ENCODE results near the gene RNF135. TPM values are rescaled to one million over a fixed set of nuclear protein-coding genes. Genes with fewer than 3 reads are reported as not detected.
"Not testable (repeated sequence)": the region's sequence is repeated elsewhere in the genome, so short reads cannot be mapped to it uniquely, and the experiment has no call there.

RNF135 gene
- total RNA-seq, 1 donor = 11.2 TPM

GRCh38 chr17:30975042-30975820, 4.4 kb downstream of the RNF135 start:
- no peak for DNase-seq (ENCODE audit: insufficient read length, low spot score, missing footprints)
- Histone ChIP-seq H3K79me2 (ENCODE audit: insufficient read depth, low read length) (peaks cover 40% of the 10 kb centered on the region), H3K4me1 (ENCODE audit: insufficient read depth, low read length) (peaks cover 2% of the 10 kb centered on the region), H4K20me1 (ENCODE audit: insufficient read depth, low read length) (peaks cover 3% of the 10 kb centered on the region), H3K4me3 (ENCODE audit: insufficient read depth, low read length) (no peak overlapping the region), H3K4me2 (ENCODE audit: insufficient read depth, low read length) (no peak overlapping the region), H2AFZ (ENCODE audit: low read length) (no peak overlapping the region), H3K9me3 (ENCODE audit: low read depth, low read length) (no peaks in the 10 kb centered on the region), H3K27me3 (ENCODE audit: insufficient read depth, low read length) (no peaks in the 10 kb centered on the region), H3K36me3 (ENCODE audit: insufficient read depth, low read length) (peaks cover 2% of the 10 kb centered on the region), H3K27ac (ENCODE audit: low read depth, low read length) (no peak overlapping the region)
- no peak for TF ChIP-seq CTCF (IDR thresholded peaks at IDR 0.05; ENCODE audit: extremely low read depth, low read depth, low read length)

- H3K36me3 ChIP-seq (ENCODE audit: insufficient read depth, low read length); H3K4me1 ChIP-seq (ENCODE audit: insufficient read depth, low read length); H3K27ac ChIP-seq (ENCODE audit: low read depth, low read length); H3K4me2 ChIP-seq (ENCODE audit: insufficient read depth, low read length); H3K4me3 ChIP-seq (ENCODE audit: insufficient read depth, low read length); H2AFZ ChIP-seq (ENCODE audit: low read length); DNase-seq (ENCODE audit: insufficient read length, low spot score, missing footprints); H3K27me3 ChIP-seq (ENCODE audit: insufficient read depth, low read length); H3K9me3 ChIP-seq (ENCODE audit: low read depth, low read length): not testable (repeated sequence)
- Histone ChIP-seq H3K79me2 (ENCODE audit: insufficient read depth, low read length) (peaks cover 36% of the 10 kb centered on the region), H4K20me1 (ENCODE audit: insufficient read depth, low read length) (peaks cover 14% of the 10 kb centered on the region)
Observed at GRCh38 chr17:30979919-30980318, 9.1 kb downstream of the RNF135 start.

DNA sequence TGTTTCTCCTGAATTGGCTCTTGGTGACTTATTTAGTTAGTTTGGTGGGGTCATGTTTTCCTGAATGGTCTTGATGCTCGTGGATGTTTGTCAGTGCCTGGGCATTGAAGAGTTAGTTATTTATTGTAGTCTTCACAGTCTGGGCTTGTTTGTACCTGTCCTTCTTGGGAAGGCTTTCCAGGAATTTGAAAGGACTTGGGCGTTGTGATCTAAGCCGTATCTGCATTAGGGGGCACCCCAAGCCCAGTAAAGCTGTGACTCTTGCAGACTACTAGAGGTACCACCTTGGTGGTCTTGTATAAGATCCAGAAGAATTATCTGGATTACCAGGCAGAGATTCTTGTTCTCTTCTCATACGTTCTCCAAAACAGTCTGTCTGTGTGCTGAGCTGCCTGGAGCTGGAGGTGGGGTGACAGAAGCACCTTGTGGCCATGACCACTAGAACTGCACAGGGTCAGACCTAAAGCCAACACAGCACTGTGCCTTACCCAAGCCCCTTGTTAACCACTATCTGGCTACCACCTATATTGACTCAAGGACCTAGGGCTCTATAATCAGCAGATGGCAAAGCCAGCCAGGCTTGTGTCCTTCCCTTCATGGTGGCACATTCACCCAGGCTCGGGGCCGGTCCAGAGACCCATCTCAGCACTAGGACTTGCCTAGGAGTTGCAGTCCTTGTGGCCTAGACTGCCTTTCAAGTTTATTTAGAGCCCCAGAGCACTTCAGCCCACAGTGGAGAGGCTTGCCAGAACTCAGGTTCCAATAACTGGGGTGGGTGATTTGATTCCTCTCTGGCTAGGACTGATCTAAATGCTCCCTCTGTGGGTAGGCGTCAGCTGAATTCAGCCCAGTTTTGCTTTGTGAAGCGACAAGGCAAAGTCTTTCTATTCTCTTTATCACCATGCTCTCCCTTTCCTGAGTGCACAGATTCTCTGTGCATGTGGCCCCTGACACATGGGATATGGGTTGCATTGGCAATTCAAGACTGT, 11.0 kb downstream of the RNF135 start:
- H2AFZ ChIP-seq (ENCODE audit: low read length) = no peak overlapping the region
- H3K4me3 ChIP-seq (ENCODE audit: insufficient read depth, low read length) = no peak overlapping the region
- H3K79me2 ChIP-seq (ENCODE audit: insufficient read depth, low read length) = peaks cover 25% of the 10 kb centered on the region
- H3K27me3 ChIP-seq (ENCODE audit: insufficient read depth, low read length) = no peaks in the 10 kb centered on the region
- H3K36me3 ChIP-seq (ENCODE audit: insufficient read depth, low read length) = peaks cover 18% of the 10 kb centered on the region
- no peak for DNase-seq (ENCODE audit: insufficient read length, low spot score, missing footprints)
- no peak for TF ChIP-seq CTCF (IDR thresholded peaks at IDR 0.05; ENCODE audit: extremely low read depth, low read depth, low read length)
- H3K4me1 ChIP-seq (ENCODE audit: insufficient read depth, low read length) = no peaks in the 10 kb centered on the region
- H3K27ac ChIP-seq (ENCODE audit: low read depth, low read length) = no peak overlapping the region
- no peaks in the 10 kb centered on the region for H3K9me3 ChIP-seq (ENCODE audit: low read depth, low read length)
- H4K20me1 ChIP-seq (ENCODE audit: insufficient read depth, low read length) = peaks cover 11% of the 10 kb centered on the region
- H3K4me2 ChIP-seq (ENCODE audit: insufficient read depth, low read length) = no peak overlapping the region

- H3K9me3 ChIP-seq (ENCODE audit: low read depth, low read length) = no peaks in the 10 kb centered on the region
- H3K4me1 ChIP-seq (ENCODE audit: insufficient read depth, low read length) = no peaks in the 10 kb centered on the region
- H4K20me1 ChIP-seq (ENCODE audit: insufficient read depth, low read length) = peaks cover 11% of the 10 kb centered on the region
- no peak overlapping the region for H3K4me2 ChIP-seq (ENCODE audit: insufficient read depth, low read length)
- no peak for TF ChIP-seq CTCF (IDR thresholded peaks at IDR 0.05; ENCODE audit: extremely low read depth, low read depth, low read length)
- no peaks in the 10 kb centered on the region for H3K27me3 ChIP-seq (ENCODE audit: insufficient read depth, low read length)
- H3K36me3 ChIP-seq (ENCODE audit: insufficient read depth, low read length) = peaks cover 18% of the 10 kb centered on the region
- H3K79me2 ChIP-seq (ENCODE audit: insufficient read depth, low read length) = peaks cover 23% of the 10 kb centered on the region
- H2AFZ ChIP-seq (ENCODE audit: low read length) = no peak overlapping the region
- no peak overlapping the region for H3K27ac ChIP-seq (ENCODE audit: low read depth, low read length)
- no peak overlapping the region for H3K4me3 ChIP-seq (ENCODE audit: insufficient read depth, low read length)
- DNase-seq (ENCODE audit: insufficient read length, low spot score, missing footprints) = no peak
Observed at GRCh38 chr17:30982855-30983254, 12.0 kb downstream of the RNF135 start.

All from osteoblast (primary cell).